ENCODE data around the gene IFT57. TPM values are rescaled to one million over a fixed set of nuclear protein-coding genes. Genes with fewer than 3 reads are reported as not detected.

The IFT57 gene
- total and polyA plus RNA-seq, 2 of the 8 experiments (the other 6 are each of a cell fraction or from before 2014, with no cell fraction given) = 15.1 to 27.8 TPM

DNA sequence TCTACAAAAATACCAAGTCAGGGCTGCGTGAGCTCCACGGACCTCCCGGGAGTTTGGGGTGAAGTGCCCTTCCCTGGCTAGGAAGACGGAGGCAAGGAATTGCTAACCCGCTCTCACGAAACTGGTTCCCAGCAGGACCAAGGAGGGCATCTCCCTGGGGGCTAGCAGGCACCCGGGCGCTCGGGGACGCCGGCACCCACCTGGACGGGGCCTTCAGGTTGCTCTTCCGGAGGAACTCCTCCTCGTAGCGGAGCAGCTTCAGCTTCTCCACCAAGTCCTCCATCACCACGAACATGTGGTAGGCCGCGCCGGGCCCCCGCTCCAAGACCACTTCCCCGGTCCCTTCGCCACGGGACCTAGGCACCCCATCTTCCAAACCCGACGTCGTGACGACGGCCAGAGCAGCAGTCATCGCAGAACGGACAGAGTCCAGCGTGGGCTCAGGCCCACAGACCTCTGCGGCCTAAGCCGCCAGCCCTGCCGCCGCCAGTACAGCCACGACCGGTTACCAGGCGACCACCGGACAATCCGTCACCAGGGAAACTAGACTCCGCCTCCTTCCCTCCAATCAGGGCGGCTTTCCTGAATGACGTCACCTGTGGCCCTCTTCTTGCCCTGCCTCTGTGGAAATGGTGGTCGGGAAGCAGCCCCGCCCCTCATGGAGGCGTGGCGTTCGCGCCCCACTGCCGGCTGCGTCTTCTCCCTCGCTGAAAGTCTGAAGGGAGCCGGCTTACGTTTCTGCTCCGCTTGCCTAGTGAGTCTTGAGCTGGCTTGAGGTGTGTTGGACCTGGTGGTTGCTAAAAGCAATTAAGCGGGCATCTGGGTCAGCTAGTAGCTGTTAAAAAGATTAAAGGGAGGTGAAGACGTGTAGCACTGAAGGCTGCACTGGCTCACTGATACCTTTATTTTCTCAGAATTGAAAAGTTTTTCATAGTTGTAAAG lies at the start of gene IFT57 (continued):
- TF ChIP-seq, protein P1, sequence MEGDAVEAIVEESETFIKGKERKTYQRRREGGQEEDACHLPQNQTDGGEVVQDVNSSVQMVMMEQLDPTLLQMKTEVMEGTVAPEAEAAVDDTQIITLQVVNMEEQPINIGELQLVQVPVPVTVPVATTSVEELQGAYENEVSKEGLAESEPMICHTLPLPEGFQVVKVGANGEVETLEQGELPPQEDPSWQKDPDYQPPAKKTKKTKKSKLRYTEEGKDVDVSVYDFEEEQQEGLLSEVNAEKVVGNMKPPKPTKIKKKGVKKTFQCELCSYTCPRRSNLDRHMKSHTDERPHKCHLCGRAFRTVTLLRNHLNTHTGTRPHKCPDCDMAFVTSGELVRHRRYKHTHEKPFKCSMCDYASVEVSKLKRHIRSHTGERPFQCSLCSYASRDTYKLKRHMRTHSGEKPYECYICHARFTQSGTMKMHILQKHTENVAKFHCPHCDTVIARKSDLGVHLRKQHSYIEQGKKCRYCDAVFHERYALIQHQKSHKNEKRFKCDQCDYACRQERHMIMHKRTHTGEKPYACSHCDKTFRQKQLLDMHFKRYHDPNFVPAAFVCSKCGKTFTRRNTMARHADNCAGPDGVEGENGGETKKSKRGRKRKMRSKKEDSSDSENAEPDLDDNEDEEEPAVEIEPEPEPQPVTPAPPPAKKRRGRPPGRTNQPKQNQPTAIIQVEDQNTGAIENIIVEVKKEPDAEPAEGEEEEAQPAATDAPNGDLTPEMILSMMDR (IDR thresholded peaks at IDR 0.05; ENCODE audit: control extremely low read depth in 1 of 3, insufficient read depth in 1 of 3, low read depth in 1 of 3, low read length in 3 of 3) = no peak
- TF ChIP-seq TAF7 (optimal IDR thresholded peaks at IDR 0.05; ENCODE audit: borderline replicate concordance, low read depth, low read length) (no peak), SRF (IDR thresholded peaks at IDR 0.05; ENCODE audit: low read depth, low read length) (no peak), JUN (IDR thresholded peaks at IDR 0.05; ENCODE audit: low read depth, low read length) (peak; percentile 86), POLR2A (IDR thresholded peaks at IDR 0.05; ENCODE audit: control extremely low read depth in 1 of 2, low read depth in 2 of 2, low read length in 2 of 2) (peak in 1 of 2 experiments; percentile 43; a peak in 1 of 3 replicates), SP1 (IDR thresholded peaks at IDR 0.05; ENCODE audit: low read depth, low read length) (peak; percentile 69; the same call in 1 of the 2 replicates), POLR2AphosphoS5 (IDR thresholded peaks at IDR 0.05; ENCODE audit: low read depth, low read length) (0 out of 2 replicates have a peak, but pooled peaks have one; percentile 0), ZNF274 (IDR thresholded peaks at IDR 0.05; ENCODE audit: borderline replicate concordance, extremely low read depth, low read length) (no peak), YY1 (IDR thresholded peaks at IDR 0.05; ENCODE audit: low read depth, low read length) (peak; percentile 64; the same call in 1 of the 2 replicates), TBP (IDR thresholded peaks at IDR 0.05; ENCODE audit: low read depth, low read length) (peak; percentile 56; the same call in 1 of the 2 replicates), HDAC2 (IDR thresholded peaks at IDR 0.05; ENCODE audit: borderline replicate concordance in 1 of 2, low read depth in 2 of 2, low read length in 2 of 2) (peak in 1 of 2 experiments; percentile 79; a peak in 1 of 4 replicates), SIN3A (conservative IDR thresholded peaks at IDR 0.05 in 1 of 2, IDR thresholded peaks at IDR 0.05 in 1 of 2; ENCODE audit: low read depth in 1 of 2, low read length in 2 of 2) (peak in 1 of 2 experiments; percentile 94; a peak in 2 of 4 replicates), RFX5 (IDR thresholded peaks at IDR 0.05; ENCODE audit: borderline replicate concordance, low read depth, low read length) (peak; percentile 88), NANOG (IDR thresholded peaks at IDR 0.05; ENCODE audit: insufficient read depth, low read depth, low read length, poor library complexity, severe bottlenecking) (no peak), SAP30 (IDR thresholded peaks at IDR 0.05; ENCODE audit: insufficient read depth, insufficient replicate concordance, low read length) (peak; percentile 97), RNF2 (IDR thresholded peaks at IDR 0.05; ENCODE audit: borderline replicate concordance, low read depth, low read length, missing control alignments, poor library complexity, severe bottlenecking) (no peak)
- TF ChIP-seq, protein P2, sequence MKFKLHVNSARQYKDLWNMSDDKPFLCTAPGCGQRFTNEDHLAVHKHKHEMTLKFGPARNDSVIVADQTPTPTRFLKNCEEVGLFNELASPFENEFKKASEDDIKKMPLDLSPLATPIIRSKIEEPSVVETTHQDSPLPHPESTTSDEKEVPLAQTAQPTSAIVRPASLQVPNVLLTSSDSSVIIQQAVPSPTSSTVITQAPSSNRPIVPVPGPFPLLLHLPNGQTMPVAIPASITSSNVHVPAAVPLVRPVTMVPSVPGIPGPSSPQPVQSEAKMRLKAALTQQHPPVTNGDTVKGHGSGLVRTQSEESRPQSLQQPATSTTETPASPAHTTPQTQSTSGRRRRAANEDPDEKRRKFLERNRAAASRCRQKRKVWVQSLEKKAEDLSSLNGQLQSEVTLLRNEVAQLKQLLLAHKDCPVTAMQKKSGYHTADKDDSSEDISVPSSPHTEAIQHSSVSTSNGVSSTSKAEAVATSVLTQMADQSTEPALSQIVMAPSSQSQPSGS (IDR thresholded peaks at IDR 0.05; ENCODE audit: low read length) = 0 out of 2 replicates have a peak, but pooled peaks have one; percentile 60
